Activated gamma-delta T cell treated with anti-CD3 and anti-CD28 coated beads, Interleukin-2, amount 50 U/mL, for 16 hours (primary cell): Measurements from ENCODE around the gene ZNF423.
"Not testable (repeated sequence)": the region's sequence is repeated elsewhere in the genome, so short reads cannot be mapped to it uniquely, and the experiment has no call there.

Experiments
- DNase-seq: peaks from one replicate; pipeline ENCODE4 v3.0.0-alpha.2; 2020; ENCODE audit warnings: low read depth

ZNF423 gene

DNA sequence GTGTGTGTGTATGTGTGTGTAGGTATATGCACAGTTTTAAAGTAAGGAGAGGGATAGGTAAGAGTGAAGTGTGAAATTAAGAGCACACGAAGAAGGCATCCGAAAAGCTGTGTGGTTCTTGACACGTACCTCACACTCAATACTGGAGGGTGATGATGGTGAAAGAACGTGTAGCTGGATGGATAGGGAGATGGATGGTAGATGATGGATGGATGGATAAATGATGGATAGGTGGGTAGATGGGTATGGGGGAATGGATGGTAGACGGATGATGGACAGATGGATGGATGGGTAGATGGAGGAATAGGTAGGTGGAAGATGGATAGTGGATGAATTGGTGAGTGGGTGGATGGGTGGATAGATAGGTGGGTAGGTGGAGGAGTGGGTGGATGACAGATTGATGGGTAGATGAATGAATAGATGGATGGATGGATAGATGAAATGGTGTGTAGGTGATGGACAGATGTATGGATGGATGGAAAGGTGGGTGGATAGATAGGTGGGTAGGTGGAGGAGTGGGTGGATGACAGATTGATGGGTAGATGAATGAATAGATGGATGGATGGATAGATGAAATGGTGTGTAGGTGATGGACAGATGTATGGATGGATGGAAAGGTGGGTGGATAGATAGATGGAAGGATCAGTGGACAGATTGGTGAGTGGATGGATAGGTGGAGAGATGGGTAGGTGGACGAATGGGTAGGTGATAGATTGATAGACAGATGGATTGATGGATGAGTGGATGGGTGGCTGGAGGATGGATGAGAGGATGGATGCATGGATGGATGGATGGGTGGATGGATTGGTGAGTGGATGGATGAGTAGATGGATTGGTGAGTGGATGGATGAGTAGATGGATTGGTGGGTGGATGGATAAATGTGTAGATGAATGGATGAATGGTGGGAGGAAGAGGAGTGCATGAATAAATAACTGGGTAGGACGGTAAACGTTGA, 349.6 kb downstream of the ZNF423 start:
- not testable (repeated sequence) for DNase-seq

DNA sequence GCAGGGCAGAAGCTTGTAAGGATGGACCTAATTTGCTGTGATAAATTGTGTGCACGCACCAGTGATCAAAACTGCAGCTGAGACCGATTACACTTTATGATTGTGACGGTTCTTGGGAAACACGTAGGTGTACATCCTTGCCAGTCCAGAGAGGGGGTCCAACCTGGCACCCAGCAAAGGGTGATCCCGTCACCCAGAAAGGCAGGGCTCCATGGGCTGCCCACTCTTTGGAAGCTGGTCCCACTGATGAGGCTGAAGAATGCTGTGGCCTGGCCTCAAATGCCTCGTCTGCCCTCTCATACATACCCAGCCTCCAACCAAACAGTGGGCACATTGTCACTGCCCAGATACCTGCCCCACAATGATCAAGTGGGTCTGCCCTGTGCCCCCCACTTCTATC, 350.4 kb downstream of the ZNF423 start:
- no peak for DNase-seq

DNA sequence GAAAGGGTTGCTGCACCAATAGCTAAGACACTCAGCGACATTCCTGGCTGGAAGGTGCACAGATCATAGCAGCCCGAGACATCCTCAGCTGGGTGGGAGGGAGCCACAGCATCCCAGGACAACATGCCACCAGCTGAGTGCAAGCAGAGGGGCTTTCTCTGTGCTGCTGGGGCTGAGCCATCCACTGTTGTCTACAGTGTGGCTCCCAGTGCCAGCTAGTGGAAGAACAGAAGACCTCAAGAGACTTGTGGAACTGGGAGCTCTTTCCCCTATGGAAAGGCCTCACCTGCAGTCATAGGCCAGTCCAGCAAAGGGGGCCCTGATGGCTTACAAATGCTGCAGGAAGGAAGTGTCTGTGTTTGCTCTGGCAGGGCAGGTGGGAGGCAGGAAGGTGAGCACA, 351.3 kb downstream of the ZNF423 start:
- DNase-seq: no peak

DNA sequence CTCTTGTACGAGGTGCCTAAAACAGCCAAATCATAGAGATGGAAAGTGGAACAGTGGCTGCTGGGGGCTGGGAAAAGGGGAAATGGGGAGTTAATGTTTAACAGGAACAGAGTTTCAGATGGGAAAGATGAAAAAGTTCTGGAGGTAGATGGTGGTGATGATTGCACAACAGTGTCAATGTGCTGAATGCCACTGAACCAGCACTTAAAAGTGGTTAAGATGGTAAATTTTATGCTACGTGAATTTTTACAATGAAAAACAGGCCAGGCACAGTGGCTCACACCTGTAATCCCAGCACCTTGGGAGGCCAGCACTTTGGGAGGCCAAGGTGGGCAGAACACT, 351.9 kb downstream of the ZNF423 start:
- no peak for DNase-seq

DNA sequence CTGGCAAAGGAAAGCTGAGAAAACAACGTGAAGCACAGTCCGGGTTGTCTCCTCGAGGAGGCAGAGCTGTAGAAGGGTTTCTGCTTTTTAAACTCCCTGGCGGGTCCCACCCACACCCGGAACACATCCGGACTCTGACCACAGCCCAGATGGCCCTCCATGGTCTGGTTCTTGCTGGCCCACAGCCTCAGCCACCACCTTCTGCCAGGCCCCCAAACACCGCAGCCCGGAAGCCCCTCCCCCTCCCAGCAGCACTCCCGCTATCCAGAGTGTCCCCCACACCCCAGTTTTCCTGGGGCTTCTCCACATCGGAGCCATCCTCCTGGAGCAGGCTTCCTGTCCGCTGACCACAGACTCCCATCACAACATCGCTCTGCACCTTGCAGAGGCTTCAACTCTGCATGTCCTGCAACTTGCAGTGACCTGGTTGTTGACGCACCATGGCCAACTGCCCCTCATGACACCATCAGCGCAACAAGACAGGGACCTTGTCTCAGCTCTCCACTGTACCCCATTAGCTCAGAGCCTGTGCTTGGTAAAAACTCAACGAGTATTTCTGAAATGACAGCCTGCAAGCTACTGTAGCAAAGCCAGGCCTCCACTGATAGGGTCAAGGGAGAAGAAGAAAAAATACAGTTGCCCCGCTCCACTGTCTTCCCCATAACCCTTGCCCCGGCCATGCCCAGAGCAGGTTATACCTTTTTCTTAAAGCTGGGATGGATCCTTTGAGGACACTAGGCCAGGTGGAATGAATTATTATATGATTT, 352.5 kb downstream of the ZNF423 start:
- DNase-seq: no peak

DNA sequence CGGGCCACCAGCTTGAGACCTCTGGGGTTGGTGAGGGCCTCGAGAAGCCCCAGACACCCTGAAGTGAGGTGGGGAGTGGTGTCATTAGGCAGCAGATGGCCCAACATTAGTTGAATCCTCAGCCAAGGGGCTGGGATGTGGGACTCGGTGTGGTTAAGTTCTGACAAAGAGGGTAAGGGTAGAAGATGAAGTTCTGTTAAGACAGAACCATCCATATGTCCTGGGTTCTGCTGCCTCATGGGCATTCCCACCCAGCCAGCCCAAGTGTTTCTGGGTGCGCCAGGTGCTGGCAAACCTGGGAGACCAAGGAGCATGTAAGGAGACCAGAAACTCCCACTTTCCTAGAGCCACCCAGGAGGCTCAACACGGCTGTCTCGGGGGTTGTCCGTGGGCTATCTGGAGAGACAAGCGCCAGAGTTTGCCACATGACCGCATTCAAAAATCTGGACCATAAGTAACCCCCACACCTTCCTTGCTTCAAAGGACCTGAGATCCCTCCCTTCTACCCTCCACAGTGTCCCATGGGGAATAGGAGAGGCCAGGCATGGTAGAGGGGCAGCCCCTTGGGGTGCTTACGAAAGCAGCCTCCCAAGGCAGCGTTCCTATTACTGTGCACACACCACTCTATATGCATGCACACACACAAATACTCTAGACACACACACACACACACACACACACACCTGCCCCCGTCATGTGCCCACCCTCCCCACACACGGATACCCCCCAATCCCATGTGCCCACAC, 353.6 kb downstream of the ZNF423 start:
- DNase-seq: no peak

DNA sequence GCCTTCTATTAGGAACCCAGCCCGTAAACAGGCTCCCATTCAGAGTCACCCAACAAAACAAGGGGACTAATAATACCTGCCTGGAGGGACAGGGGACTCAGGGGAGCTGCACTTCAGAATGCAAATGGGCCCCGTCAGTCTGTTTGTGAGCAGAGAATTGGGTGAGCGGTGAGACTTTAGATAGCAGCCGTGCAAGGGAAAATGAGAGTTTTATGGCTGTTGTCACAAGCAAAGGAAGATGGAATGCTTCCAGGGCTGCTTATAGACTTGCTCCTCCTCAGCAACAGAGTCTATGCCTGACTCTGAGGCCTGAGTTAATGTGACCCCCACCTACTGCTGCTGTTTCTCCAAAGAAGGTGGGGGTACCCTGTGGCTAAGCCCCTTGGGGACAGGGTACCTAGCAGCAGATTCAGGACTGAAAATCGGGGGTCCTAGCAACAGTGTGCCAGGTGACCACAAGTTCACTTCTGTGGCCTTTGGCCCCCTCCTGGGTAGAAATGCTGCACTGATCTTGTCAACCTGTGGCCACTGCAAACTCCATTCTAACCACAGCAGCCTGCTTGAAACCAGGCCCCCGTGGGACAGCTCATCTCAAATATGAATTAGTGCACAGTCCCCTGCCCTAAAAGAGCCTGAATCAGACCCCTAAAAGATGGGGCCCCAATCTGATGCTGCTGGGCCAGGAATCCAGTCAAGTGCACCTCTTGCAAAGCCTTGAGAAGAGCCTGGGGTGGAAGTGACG, 355.9 kb downstream of the ZNF423 start:
- DNase-seq: no peak

DNA sequence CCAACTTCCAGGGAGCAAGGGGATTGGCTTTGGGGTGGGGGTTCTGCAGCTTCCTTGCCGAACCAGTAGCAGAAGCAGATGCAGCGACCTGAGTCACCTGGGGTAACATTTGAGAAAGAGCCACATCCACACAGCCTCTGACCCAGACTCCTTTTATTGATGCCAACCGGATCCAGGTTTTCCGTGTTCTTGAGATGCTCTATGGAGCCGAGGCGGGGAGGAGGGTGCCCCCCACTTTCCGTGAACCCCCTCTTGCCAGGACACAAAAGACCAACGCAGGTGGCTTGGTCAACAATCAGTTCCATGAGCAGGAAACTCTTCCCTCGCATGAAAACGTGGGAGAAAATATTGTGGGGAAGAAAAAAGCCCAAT, 356.5 kb downstream of the ZNF423 start:
- DNase-seq: no peak

DNA sequence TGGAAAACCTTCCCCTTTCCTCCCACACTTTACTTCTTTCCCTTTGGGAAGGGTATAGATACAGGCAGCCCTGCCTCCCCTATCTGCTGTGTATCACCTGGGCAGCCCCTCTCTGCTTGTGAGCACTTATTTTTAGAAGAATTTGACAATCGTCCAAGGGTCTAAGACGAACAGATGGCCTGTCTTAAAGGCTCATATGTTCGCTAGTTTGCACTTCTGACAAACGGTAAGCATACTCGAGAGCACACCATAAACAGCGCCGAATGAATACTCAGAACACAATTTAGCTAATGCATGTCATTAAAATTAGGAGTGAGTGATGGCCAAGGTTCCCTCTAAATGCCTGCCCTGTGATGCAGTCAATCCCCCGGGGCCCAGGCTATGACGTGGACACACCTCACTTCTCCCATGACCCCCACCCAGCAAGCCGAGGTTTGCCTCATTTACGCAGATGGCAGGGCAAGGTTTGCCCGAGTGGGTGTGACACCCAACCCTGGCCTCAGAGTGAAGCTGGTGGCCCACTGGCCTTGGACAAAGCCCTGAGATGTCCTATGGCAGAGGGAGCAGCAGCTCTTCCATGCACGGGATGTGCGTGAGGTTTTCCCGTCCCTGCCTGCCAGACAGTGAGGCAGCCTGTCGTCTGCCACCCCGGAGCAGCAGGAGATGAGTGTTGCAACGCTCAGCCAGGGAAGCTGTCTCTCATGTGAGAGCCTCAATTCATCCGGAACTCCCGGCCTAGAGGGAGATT, 357.1 kb downstream of the ZNF423 start:
- DNase-seq: no peak

DNA sequence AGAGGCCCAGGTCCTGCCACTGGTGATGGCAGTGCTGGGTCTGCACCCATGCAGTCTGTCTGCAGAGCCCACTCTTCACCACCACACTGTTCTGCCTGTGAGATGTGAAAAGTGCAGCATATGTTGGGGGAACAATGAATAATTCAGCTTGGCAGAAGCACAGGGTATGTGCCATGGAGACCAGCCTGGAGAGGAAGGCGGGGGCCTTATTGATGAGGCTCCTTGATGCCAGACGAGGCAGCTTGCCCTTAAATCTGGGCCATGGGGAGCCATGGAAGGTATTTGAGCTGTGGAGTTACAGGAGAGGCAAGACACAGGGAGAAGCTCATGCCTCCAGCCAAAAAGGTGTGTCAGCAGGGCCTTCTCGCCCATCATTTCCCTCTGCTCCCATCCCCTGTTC, 357.6 kb downstream of the ZNF423 start:
- DNase-seq: no peak

DNA sequence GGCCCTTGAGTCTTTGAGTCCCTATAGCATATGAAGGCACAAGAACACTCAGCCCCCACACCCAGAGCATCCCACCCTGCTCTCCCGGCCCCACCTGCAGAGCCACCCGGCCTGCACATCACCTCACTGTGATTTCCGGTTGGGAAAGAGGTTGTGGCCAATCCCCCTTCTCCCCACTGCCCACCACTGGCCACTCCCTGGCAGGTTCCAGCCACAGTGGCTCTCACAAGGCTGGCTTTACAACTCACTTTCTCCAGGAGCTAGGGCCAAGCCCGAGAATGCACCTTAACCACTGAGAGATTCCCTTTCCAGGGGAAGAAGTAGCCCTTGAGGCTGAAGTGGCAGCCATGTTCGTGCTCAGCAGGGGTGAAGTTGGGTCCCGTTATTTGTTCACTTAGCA, 358.4 kb downstream of the ZNF423 start:
- DNase-seq: no peak

DNA sequence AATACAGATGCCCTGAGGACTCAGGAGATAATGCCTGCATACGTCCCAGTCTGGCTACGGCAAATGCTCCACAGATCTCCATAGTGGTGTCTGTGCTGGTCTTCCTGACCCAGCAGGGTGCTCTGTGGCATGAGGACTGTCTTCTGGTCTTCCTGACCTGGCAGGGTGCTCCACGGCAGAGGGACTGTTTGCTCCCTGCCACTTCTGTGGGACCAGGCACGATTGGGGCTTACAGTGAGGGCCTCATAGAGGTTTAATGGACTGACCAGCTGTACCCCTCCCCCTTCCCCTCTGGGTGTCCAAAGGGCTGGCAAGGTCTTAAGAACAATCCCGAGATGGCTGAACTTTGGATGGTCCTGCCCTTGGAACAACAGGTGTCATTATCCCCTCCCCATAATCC, 359.3 kb downstream of the ZNF423 start:
- no peak for DNase-seq

DNA sequence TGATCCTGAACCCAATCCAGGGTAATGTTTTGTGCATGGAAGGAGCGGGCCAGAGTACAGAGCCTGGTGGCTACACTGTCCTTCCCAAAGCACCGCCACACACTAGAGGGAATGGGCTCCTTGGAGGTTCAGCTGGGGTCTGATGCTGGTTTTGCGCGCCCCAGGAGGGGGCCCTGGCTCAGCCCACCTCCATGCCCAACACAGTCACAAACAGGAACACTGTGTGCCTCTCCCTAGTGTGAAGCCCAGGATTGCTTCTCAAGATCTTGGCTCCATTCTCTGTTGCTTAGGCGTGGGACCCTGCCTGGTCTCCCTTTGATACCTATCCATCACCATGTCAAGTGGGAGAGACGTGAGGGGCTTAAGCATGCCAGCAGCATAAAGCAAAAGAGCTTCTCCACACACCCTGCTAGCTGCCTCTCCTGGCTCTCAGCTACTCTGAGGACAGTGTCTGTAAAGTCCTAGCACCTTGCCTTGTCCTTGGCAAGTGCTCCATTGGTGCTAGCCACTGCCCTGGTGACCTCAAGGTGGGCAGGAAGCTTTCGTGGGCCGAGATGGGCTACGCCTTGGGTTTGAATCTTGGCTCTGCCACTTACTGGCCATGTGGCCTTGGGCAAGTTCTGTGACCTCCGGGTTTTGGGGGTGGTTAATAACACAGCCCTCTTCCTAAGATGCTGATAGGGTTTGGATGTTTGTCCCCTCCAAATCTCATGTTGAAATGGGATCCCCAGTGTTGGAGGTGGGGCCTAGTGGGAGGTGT, 360.1 kb downstream of the ZNF423 start:
- DNase-seq: no peak

DNA sequence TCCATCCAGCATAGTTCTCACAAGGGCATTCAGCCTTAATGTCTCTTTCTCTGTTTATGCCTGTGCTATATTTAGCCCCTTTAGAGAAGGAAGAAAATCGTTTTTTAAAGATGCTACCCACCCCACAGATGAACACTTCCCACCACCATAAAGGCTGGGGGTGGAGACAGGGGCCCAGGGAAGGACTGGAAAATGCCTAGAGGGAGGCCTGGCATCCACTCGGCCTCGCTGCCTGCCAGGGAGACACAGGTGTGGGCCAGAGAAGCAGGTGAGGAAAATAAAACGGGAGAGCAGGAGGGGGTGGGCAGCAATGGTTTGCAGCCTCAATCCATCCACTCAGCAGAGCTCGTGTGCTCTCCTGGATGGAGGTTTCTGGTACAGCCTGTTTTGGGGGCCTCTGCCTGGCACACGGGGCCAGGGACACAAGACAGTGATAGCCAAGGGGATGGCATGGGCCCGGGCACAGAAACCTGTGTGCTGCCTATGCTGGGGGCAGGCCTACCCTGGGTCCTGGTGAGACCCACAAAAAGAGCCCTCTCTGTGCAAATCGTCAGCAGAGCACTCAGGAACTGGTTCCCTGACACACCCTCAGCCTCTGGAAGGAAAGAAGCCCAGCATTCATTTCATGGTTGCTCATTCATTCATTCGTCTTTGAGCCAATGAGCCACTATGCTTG, 360.9 kb downstream of the ZNF423 start:
- DNase-seq: no peak

DNA sequence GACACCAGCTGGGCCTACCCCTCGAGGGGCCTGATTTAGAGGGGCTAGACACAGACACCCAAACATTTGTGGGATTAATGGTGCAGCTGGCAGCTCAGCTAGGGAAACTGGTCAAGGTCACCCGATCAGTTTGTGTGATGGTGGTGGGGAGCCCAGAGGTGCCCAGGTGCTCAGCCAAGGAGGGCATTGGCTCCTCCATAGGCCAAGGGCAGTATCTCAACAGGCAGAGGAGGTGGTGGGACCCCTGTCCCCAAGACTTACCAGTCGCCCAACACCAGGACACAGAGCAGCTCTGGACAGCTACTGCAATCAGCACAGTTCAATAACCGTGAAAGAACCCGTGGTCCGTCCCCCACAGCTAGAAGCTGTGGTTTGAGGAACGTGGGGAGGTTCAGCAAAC, 361.4 kb downstream of the ZNF423 start:
- DNase-seq: no peak

DNA sequence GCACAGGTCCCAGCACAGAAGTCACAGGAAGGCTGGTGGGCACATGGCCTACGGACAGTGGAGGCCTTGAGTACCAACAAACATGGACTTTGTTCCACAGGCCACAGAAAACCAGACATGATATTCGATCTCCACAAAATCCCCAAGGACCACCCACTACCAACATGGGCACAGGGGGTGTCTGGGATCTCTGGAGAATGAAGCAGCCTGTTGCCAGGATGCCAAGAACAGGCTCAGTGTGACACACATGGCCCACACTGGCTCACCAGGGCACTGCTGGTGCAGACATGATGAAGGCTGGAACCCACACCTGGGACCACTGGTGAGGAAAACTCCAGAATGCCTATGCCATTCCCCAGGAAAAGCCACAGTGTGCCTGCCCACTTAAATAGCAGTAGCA, 362.1 kb downstream of the ZNF423 start:
- no peak for DNase-seq

DNA sequence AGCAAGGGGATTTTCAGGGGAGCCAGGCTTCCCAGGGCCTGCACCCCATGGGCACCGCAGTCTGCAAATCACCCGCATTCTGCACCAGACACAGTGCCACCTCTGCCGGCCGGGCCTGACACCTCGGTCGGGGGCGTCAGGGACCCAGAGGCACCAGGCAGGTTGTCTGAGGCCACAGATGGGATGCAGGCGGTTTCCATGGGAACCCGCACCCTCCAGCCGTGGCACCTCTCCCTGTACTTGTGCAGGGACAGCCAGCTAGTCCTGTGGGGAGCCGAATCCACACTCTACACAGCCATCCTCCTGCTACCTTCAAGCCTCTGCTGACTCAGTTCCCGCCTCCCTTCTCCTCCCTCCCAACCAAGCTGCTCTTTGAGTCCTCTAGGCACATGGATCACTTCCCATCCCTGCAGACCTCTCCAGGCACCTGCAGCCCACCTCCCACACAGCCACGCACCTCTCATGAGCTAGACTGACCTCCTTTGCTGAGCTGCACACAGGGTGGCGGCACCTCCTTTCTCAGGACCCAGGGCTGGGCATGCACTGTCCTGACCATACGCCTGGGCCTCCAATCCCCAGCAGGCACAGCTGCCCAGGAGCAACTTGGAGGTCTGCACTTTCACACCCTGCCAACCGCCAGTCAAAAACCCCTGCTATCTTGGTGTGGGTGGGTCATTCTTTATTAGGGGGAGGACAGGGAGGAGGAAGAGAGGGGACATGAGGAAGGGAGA, 362.9 kb downstream of the ZNF423 start:
- DNase-seq: no peak

DNA sequence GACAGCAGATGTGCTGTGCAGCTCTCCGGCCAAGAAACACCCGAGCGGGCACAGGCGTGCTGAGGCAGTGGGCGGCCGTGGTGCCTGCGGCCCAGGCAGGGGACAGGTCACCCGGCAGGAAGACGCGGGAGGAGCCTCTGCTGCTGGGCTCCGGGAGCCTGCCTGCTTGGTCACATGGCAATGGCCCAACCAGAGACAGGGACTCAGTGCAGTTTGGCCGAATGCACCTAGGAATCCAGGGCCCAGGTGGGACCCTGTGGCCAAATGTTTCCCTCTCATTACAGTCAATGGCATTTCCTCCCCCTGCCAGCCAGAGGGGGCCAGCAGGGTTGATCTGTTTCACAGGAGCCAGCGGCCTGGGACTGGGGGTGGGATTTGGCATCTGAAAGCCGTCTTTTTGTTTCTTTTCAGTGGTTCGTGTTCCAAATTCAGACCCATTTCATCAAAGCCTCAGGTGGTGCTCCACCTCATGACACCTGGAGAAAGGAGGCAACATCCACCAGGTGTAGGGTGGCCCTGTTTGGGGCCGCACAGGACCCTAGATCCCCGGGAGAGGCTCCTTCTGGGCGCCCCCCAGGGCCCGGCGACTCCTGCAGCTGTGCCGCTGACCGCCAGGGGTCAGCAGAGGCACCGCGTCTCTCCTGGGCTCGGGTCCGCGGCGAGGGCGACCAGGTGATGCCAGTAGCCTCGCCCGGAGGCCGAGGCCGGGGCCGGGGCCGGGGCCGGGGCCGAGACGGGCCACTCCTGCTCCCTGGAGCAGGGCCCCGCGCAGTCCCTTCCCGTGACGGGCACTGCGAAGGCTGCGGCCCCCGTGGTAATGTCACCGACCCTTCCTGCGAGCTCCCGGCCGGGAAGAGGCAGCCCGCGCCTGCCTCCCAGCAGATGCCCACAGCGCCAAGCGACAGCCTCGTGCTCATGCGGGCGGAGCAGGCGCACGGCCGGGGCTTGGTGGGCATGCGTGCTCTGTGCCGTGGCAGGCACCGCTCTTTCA, 363.8 kb downstream of the ZNF423 start:
- DNase-seq: no peak
